GM23338 (cell line): ENCODE measurements around the gene CACNA2D2.

ENCODE experiments used
- CREB1 ChIP-seq: fragments of 250-450 bp; sonication (Bioruptor Pico); IDR thresholded peaks from 2 replicates; pipeline ENCODE4 v1.5.0; 2020; ENCODE audit warnings: low read depth, mild to moderate bottlenecking, moderate library complexity
- EZH2 ChIP-seq: fragments of 200-600 bp; sonication (generic); IDR thresholded peaks from one replicate; pipeline ENCODE4 v1.8.0; 2017; ENCODE audit warnings: antibody characterized with exemption, mild to moderate bottlenecking, low read depth; ENCODE audit not compliant: unreplicated experiment
- EZH2phosphoT487 ChIP-seq: fragments of 200-600 bp; sonication (generic); IDR thresholded peaks from one replicate; pipeline ENCODE4 v1.8.1; 2018; ENCODE audit warnings: antibody characterized with exemption; ENCODE audit not compliant: unreplicated experiment
- JUNB ChIP-seq: IDR thresholded peaks from one replicate; pipeline ENCODE4 v1.6.1; 2016; ENCODE audit warnings: antibody characterized with exemption; ENCODE audit not compliant: unreplicated experiment
- POLR2AphosphoS5 ChIP-seq: IDR thresholded peaks from 2 replicates; pipeline ENCODE4 v1.6.1; 2016; ENCODE audit warnings: antibody characterized with exemption, low read depth
- REST ChIP-seq: IDR thresholded peaks from one replicate; pipeline ENCODE4 v1.6.1; 2018; ENCODE audit warnings: antibody characterized with exemption; ENCODE audit not compliant: unreplicated experiment
- ZNF114 ChIP-seq: fragments of 250-450 bp; sonication (Bioruptor Pico); IDR thresholded peaks from 2 replicates; pipeline ENCODE4 v1.5.0; 2020; ENCODE audit warnings: mild to moderate bottlenecking, moderate library complexity
- ZNF331 ChIP-seq: fragments of 250-450 bp; sonication (Bioruptor Pico); IDR thresholded peaks from 2 replicates; pipeline ENCODE4 v1.5.0; 2020; ENCODE audit warnings: low read depth, mild to moderate bottlenecking, moderate library complexity
- TF ChIP-seq, protein P1 (sequence below), 2 experiments: fragments of 200-600 bp in 1 of 2; sonication (generic) in 1 of 2; conservative IDR thresholded peaks; 2 replicates each; pipeline versions ENCODE4 v1.5.1 to v1.6.1; 2016 to 2017; ENCODE audit warnings: antibody characterized with exemption in 2 of 2, low read depth in 2 of 2, mild to moderate bottlenecking in 2 of 2, moderate library complexity in 1 of 2

DNA sequence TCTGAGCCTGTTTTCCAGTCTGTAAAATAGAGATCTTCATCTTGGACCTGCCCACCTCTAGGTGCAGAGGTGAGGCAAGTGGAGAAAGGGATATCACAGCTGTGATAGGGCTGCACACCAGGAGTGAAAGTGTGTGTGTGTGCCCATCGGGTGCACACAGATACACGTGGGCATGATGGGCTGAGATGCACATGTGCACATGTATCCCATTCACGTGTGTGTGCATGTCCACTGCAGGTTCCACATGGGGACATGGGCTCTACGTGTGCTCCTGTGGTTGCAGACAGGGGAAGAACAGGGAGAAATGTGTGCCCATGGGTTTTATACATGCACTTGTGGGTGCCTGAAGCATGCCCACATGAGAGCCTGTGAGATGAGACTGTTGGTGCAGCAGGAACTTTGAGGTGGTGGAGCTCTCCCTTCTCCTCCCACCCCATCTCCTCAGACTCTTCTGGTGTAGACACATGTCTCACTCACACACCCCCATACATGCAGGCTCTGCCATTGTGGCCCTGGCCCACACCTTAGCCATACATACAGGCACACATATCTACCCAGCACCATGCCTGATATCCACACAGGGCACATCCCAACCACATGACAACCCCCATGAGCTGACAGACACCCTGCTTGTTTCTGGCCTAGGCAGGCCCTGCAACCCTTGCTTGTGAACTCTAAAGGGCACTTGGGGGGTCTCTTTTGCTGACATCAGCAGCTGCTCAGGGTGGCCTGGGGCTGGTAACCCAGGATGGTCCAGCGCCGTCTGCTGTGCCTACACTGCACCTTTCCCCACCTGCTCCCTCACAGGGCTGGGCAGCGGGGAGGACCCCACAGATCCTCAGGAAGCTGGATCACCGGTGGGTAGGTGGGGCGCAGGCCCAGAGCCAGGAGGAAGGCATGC, 86.4 kb downstream of the CACNA2D2 start:
- TF ChIP-seq, protein P1, sequence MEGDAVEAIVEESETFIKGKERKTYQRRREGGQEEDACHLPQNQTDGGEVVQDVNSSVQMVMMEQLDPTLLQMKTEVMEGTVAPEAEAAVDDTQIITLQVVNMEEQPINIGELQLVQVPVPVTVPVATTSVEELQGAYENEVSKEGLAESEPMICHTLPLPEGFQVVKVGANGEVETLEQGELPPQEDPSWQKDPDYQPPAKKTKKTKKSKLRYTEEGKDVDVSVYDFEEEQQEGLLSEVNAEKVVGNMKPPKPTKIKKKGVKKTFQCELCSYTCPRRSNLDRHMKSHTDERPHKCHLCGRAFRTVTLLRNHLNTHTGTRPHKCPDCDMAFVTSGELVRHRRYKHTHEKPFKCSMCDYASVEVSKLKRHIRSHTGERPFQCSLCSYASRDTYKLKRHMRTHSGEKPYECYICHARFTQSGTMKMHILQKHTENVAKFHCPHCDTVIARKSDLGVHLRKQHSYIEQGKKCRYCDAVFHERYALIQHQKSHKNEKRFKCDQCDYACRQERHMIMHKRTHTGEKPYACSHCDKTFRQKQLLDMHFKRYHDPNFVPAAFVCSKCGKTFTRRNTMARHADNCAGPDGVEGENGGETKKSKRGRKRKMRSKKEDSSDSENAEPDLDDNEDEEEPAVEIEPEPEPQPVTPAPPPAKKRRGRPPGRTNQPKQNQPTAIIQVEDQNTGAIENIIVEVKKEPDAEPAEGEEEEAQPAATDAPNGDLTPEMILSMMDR (conservative IDR thresholded peaks at IDR 0.05; ENCODE audit: low read depth in 2 of 2), result no peak
- no peak for TF ChIP-seq EZH2phosphoT487
- no peak for TF ChIP-seq POLR2AphosphoS5
- TF ChIP-seq CREB1 (CRISPR knock-in tag), result no peak
- TF ChIP-seq REST, result no peak
- no peak for TF ChIP-seq EZH2
- no peak for TF ChIP-seq ZNF331 (CRISPR knock-in tag)
- TF ChIP-seq JUNB, result no peak
- TF ChIP-seq ZNF114 (CRISPR knock-in tag), result no peak
